Esophagus muscularis mucosa (tissue), 3 donors: Measurements from ENCODE around the gene SPTSSA.

Source experiments
- POLR2A ChIP-seq: fragments of 450-650 bp; IDR thresholded peaks from one replicate; pipeline ENCODE4 v1.6.1; 2017; ENCODE audit warnings: antibody characterized with exemption, moderate library complexity, mild to moderate bottlenecking, low read depth
- POLR2AphosphoS5 ChIP-seq, 2 donors: sonication (generic); formaldehyde crosslinking; IDR thresholded peaks; one replicate each; pipeline ENCODE4 v1.6.1; 2017; ENCODE audit warnings: antibody characterized with exemption in 2 of 2
- TF ChIP-seq, protein P1 (sequence below), 3 experiments: fragments of 200-600 bp in 2 of 3; fragments of 450-650 bp in 1 of 3; sonication (generic) in 2 of 3; IDR thresholded peaks; one replicate each; pipeline ENCODE4 v1.5.1; 2017 to 2019; ENCODE audit warnings: antibody characterized with exemption in 3 of 3, mild to moderate bottlenecking in 2 of 3, moderate library complexity in 1 of 3

DNA sequence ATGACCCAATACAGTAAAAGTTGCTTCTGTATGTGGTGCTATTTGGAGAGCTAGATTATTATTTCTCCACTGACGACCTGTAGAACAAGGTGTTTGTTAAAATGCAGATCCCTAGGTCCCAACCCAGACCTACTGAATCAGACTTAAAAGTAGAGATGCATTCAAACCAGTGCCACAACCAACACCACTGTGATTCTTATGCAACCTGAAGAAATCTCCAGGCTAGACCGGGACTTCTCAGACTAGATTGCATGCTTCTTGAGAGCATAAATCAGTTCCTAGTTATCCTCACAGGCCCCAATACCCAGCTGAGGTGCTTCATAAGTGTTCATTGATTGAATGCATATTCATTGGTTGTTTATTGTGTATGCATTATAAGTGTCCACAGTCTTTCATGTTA is 78.2 kb downstream of the SPTSSA start:
- TF ChIP-seq, protein P1, sequence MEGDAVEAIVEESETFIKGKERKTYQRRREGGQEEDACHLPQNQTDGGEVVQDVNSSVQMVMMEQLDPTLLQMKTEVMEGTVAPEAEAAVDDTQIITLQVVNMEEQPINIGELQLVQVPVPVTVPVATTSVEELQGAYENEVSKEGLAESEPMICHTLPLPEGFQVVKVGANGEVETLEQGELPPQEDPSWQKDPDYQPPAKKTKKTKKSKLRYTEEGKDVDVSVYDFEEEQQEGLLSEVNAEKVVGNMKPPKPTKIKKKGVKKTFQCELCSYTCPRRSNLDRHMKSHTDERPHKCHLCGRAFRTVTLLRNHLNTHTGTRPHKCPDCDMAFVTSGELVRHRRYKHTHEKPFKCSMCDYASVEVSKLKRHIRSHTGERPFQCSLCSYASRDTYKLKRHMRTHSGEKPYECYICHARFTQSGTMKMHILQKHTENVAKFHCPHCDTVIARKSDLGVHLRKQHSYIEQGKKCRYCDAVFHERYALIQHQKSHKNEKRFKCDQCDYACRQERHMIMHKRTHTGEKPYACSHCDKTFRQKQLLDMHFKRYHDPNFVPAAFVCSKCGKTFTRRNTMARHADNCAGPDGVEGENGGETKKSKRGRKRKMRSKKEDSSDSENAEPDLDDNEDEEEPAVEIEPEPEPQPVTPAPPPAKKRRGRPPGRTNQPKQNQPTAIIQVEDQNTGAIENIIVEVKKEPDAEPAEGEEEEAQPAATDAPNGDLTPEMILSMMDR (IDR thresholded peaks at IDR 0.05), result no peak
- TF ChIP-seq POLR2A, result no peak
- no peak for TF ChIP-seq POLR2AphosphoS5 (IDR thresholded peaks at IDR 0.05)
